IPS-18a (cell line): Measurements from ENCODE around the gene ZNF317.
"Not testable (repeated sequence)": the region's sequence is repeated elsewhere in the genome, so short reads cannot be mapped to it uniquely, and the experiment has no call there.

Experiments
- H3K27ac ChIP-seq: one replicate; pipeline ENCODE4 v1.5.1; 2013; ENCODE audit warnings: low read length
- H3K27me3 ChIP-seq: one replicate; pipeline ENCODE4 v1.6.1; 2013; ENCODE audit warnings: mild to moderate bottlenecking, low read length; ENCODE audit not compliant: control insufficient read depth, insufficient read depth
- H3K36me3 ChIP-seq: one replicate; pipeline ENCODE4 v1.6.1; 2013; ENCODE audit warnings: low read depth, low read length; ENCODE audit not compliant: control insufficient read depth
- H3K4me1 ChIP-seq: one replicate; pipeline ENCODE4 v1.6.1; 2013; ENCODE audit warnings: low read depth, low read length; ENCODE audit not compliant: control insufficient read depth
- H3K4me3 ChIP-seq: one replicate; pipeline ENCODE4 v1.5.1; 2013; ENCODE audit warnings: low read length
- H3K9ac ChIP-seq: one replicate; pipeline ENCODE4 v1.6.1; 2013; ENCODE audit warnings: mild to moderate bottlenecking, low read length, moderate library complexity
- H3K9me3 ChIP-seq: one replicate; pipeline ENCODE4 v1.6.1; 2013; ENCODE audit warnings: low read depth, low read length; ENCODE audit not compliant: control insufficient read depth

The ZNF317 gene

DNA sequence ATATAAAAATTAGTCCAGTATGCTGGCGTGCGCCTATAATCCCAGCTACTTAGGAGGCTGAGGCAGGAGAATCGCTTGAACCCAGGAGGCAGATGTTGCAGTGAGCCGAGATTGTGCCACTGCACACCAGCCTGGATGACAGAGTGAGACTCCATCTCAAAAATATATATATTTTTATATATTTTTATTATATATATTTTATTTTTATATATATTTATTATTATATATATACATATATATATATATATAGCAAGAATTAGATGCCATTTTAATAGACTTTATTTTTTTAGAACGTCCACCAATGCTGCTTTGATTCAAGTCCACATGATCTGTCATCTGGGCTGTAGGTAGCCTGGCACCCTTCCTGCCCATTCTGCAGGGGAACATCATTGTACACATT lies 35.1 kb downstream of the ZNF317 start:
- Histone ChIP-seq H3K36me3 (no peaks in the 10 kb centered on the region), H3K9me3 (peaks cover 25% of the 10 kb centered on the region)

GRCh38 chr19:9178901-9179300 lies 38.7 kb downstream of the ZNF317 start, which contains the start of gene OR7D2:
Gene OR7D2 (plus strand): TSS chr19:9178979. CDS start chr19:9185782, 6,803 bp downstream.
- H3K9ac ChIP-seq: no peak within 1 kb of the TSS
- no peak within 1 kb of the TSS for H3K4me3 ChIP-seq
- no peaks in the 10 kb centered on the region for H3K27me3 ChIP-seq
- H3K27ac ChIP-seq: no peak within 1 kb of the TSS
- H3K36me3 ChIP-seq: no peaks in the 10 kb centered on the region
- no peaks in the 10 kb centered on the region for H3K4me1 ChIP-seq
- H3K9me3 ChIP-seq: peaks cover 33% of the 10 kb centered on the region

More for the DNA sequence above, 35.1 kb downstream of the ZNF317 start:
- Histone ChIP-seq H3K27me3 (no peaks in the 10 kb centered on the region), H3K4me3 (no peak overlapping the region), H3K9ac (no peak overlapping the region), H3K27ac (no peak overlapping the region), H3K4me1 (no peaks in the 10 kb centered on the region)

- peaks cover 23% of the 10 kb centered on the region for H3K9me3 ChIP-seq
- H3K4me1 ChIP-seq: no peaks in the 10 kb centered on the region
- H3K9ac ChIP-seq: no peak overlapping the region
- H3K36me3 ChIP-seq: no peaks in the 10 kb centered on the region
- H3K27ac ChIP-seq: no peak overlapping the region
- H3K4me3 ChIP-seq: no peak overlapping the region
- no peaks in the 10 kb centered on the region for H3K27me3 ChIP-seq
Measured at GRCh38 chr19:9183000-9183399, 42.8 kb downstream of the ZNF317 start.

GRCh38 chr19:9187191-9187590 lies 47.0 kb downstream of the ZNF317 start:
- Histone ChIP-seq H3K36me3 (no peaks in the 10 kb centered on the region), H3K9me3 (peaks cover 27% of the 10 kb centered on the region), H3K27me3 (no peaks in the 10 kb centered on the region), H3K9ac (no peak overlapping the region), H3K4me3 (no peak overlapping the region), H3K27ac (no peak overlapping the region), H3K4me1 (no peaks in the 10 kb centered on the region)

- Histone ChIP-seq H3K27ac (no peak overlapping the region), H3K9me3 (peaks cover 43% of the 10 kb centered on the region), H3K4me3 (no peak overlapping the region), H3K4me1 (no peaks in the 10 kb centered on the region), H3K36me3 (no peaks in the 10 kb centered on the region), H3K9ac (no peak overlapping the region), H3K27me3 (no peaks in the 10 kb centered on the region)
Measured at GRCh38 chr19:9189535-9189934, 49.3 kb downstream of the ZNF317 start.

DNA sequence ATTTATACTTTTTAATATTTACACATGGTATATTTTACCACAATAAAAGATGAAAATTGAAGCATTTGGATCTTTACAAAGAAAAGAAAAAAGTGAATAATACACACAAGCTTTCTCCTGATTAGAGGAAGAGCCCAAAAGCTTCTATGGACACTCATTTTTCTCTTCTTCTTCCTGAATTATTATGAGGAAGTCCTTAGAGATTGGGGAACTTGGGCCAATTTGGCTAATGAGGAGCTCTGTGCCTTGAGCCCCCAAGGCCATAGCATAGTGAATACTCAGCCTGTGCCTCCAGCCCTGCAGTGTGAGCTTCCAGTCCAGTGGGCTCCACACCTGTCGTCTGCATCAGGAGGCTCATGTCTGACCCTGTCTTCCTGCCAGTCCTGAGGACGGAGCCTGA lies 57.8 kb downstream of the ZNF317 start:
- not testable (repeated sequence) for H3K9ac ChIP-seq, H3K27me3 ChIP-seq, H3K27ac ChIP-seq, H3K4me3 ChIP-seq, H3K4me1 ChIP-seq, H3K36me3 ChIP-seq
- H3K9me3 ChIP-seq: peaks cover 46% of the 10 kb centered on the region

- Histone ChIP-seq H3K36me3 (no peaks in the 10 kb centered on the region), H3K27ac (no peak overlapping the region), H3K9ac (no peak overlapping the region), H3K9me3 (peaks cover 44% of the 10 kb centered on the region), H3K27me3 (no peaks in the 10 kb centered on the region), H3K4me3 (no peak overlapping the region), H3K4me1 (no peaks in the 10 kb centered on the region)
Measured at GRCh38 chr19:9205501-9206113, 65.4 kb downstream of the ZNF317 start.
